HEK293 (cell line): ENCODE data around the gene NUFIP1.

Experiments used
- BCL11A ChIP-seq: fragments of 450-650 bp; formaldehyde crosslinking; IDR thresholded peaks from 2 replicates; pipeline ENCODE4 v1.5.1; 2016; ENCODE audit warnings: low read depth, missing biosample characterization, missing genetic modification characterization
- GLI4 ChIP-seq: fragments of 450-650 bp; formaldehyde crosslinking; IDR thresholded peaks from 2 replicates; pipeline ENCODE4 v1.5.1; 2016; ENCODE audit warnings: missing biosample characterization, missing genetic modification characterization
- KLF7 ChIP-seq: fragments of 450-650 bp; formaldehyde crosslinking; IDR thresholded peaks from 2 replicates; pipeline ENCODE4 v1.5.1; 2016; ENCODE audit warnings: missing biosample characterization, missing genetic modification characterization, borderline replicate concordance
- MZF1 ChIP-seq: fragments of 450-650 bp; formaldehyde crosslinking; IDR thresholded peaks from 2 replicates; pipeline ENCODE4 v1.5.1; 2017; ENCODE audit warnings: missing biosample characterization, missing genetic modification characterization, borderline replicate concordance
- OSR2 ChIP-seq: fragments of 450-650 bp; formaldehyde crosslinking; IDR thresholded peaks from 2 replicates; pipeline ENCODE4 v1.5.1; 2016; ENCODE audit warnings: missing biosample characterization, missing genetic modification characterization
- WT1 ChIP-seq: fragments of 450-650 bp; formaldehyde crosslinking; IDR thresholded peaks from 2 replicates; pipeline ENCODE4 v1.5.1; 2016; ENCODE audit warnings: missing biosample characterization, missing genetic modification characterization
- ZBTB7A ChIP-seq: fragments of 450-650 bp; formaldehyde crosslinking; IDR thresholded peaks from 2 replicates; pipeline ENCODE4 v1.5.1; 2016; ENCODE audit warnings: low read depth, missing biosample characterization, missing genetic modification characterization
- ZNF10 ChIP-seq: fragments of 450-650 bp; formaldehyde crosslinking; IDR thresholded peaks from 2 replicates; pipeline ENCODE4 v1.5.1; 2017; ENCODE audit warnings: missing biosample characterization, missing genetic modification characterization
- ZNF121 ChIP-seq: fragments of 450-650 bp; formaldehyde crosslinking; IDR thresholded peaks from 2 replicates; pipeline ENCODE4 v1.5.1; 2016; ENCODE audit warnings: missing biosample characterization, missing genetic modification characterization
- ZNF132 ChIP-seq: fragments of 450-650 bp; formaldehyde crosslinking; IDR thresholded peaks from 2 replicates; pipeline ENCODE4 v1.5.1; 2017; ENCODE audit warnings: missing biosample characterization, missing genetic modification characterization, borderline replicate concordance
- ZNF140 ChIP-seq: fragments of 450-650 bp; formaldehyde crosslinking; IDR thresholded peaks from 2 replicates; pipeline ENCODE4 v1.5.1; 2016; ENCODE audit warnings: missing biosample characterization, missing genetic modification characterization
- ZNF23 ChIP-seq: fragments of 450-650 bp; formaldehyde crosslinking; IDR thresholded peaks from 2 replicates; pipeline ENCODE4 v1.5.1; 2016; ENCODE audit warnings: missing biosample characterization, missing genetic modification characterization, borderline replicate concordance
- ZNF292 ChIP-seq: fragments of 450-650 bp; formaldehyde crosslinking; IDR thresholded peaks from 2 replicates; pipeline ENCODE4 v1.5.1; 2016; ENCODE audit warnings: low read depth, missing biosample characterization, missing genetic modification characterization, borderline replicate concordance
- ZNF341 ChIP-seq: fragments of 450-650 bp; formaldehyde crosslinking; IDR thresholded peaks from 2 replicates; pipeline ENCODE4; 2016; ENCODE audit warnings: low read depth, missing biosample characterization, missing genetic modification characterization
- ZNF529 ChIP-seq: fragments of 450-650 bp; formaldehyde crosslinking; IDR thresholded peaks from 2 replicates; pipeline ENCODE4 v1.5.1; 2017; ENCODE audit warnings: missing genetic modification characterization, missing biosample characterization; ENCODE audit not compliant: insufficient replicate concordance
- ZNF549 ChIP-seq: fragments of 450-650 bp; IDR thresholded peaks from 2 replicates; pipeline ENCODE4 v1.5.1; 2018; ENCODE audit warnings: missing biosample characterization, missing genetic modification characterization, mild to moderate bottlenecking, inconsistent platforms, moderate library complexity
- ZNF660 ChIP-seq: fragments of 450-650 bp; IDR thresholded peaks from 2 replicates; pipeline ENCODE4 v1.5.1; 2018; ENCODE audit warnings: missing biosample characterization, mild to moderate bottlenecking, missing genetic modification characterization
- ZNF664 ChIP-seq: fragments of 450-650 bp; formaldehyde crosslinking; IDR thresholded peaks from 2 replicates; pipeline ENCODE4 v1.5.1; 2016; ENCODE audit warnings: missing biosample characterization, missing genetic modification characterization
- ZNF776 ChIP-seq: fragments of 450-650 bp; formaldehyde crosslinking; IDR thresholded peaks from 2 replicates; pipeline ENCODE4 v1.5.0; 2017; ENCODE audit warnings: missing biosample characterization, missing genetic modification characterization, borderline replicate concordance
- ZNF777 ChIP-seq: fragments of 450-650 bp; formaldehyde crosslinking; IDR thresholded peaks from 2 replicates; pipeline ENCODE4 v1.5.1; 2017; ENCODE audit warnings: missing biosample characterization, missing genetic modification characterization, borderline replicate concordance
- TF ChIP-seq, protein P1 (sequence below): fragments of 450-650 bp; formaldehyde crosslinking; optimal IDR thresholded peaks from 2 replicates; pipeline ENCODE3; 2016; ENCODE audit warnings: missing biosample characterization, mild to moderate bottlenecking, missing genetic modification characterization
- TF ChIP-seq, protein P2 (sequence below): fragments of 450-650 bp; formaldehyde crosslinking; IDR thresholded peaks from 2 replicates; pipeline ENCODE4 v1.5.1; 2017; ENCODE audit warnings: missing biosample characterization, missing genetic modification characterization
- TF ChIP-seq, protein P3 (sequence below): fragments of 450-650 bp; formaldehyde crosslinking; IDR thresholded peaks from 2 replicates; pipeline ENCODE4 v1.5.1; 2016; ENCODE audit warnings: missing biosample characterization, missing genetic modification characterization
- TF ChIP-seq, protein P4 (sequence below): fragments of 450-650 bp; formaldehyde crosslinking; IDR thresholded peaks from 2 replicates; pipeline ENCODE4 v1.5.1; 2016; ENCODE audit warnings: missing biosample characterization, missing genetic modification characterization
- TF ChIP-seq, protein P5 (sequence below): fragments of 450-650 bp; formaldehyde crosslinking; IDR thresholded peaks from 2 replicates; pipeline ENCODE4; 2016; ENCODE audit warnings: missing biosample characterization, missing genetic modification characterization
- TF ChIP-seq, protein P6 (sequence below): fragments of 450-650 bp; IDR thresholded peaks from 2 replicates; pipeline ENCODE4 v1.5.1; 2018; ENCODE audit warnings: missing biosample characterization, mild to moderate bottlenecking, missing genetic modification characterization
- TF ChIP-seq, protein P7 (sequence below): fragments of 450-650 bp; formaldehyde crosslinking; IDR thresholded peaks from 2 replicates; pipeline ENCODE4 v1.5.1; 2016; ENCODE audit warnings: missing biosample characterization, missing genetic modification characterization

NUFIP1 gene

DNA sequence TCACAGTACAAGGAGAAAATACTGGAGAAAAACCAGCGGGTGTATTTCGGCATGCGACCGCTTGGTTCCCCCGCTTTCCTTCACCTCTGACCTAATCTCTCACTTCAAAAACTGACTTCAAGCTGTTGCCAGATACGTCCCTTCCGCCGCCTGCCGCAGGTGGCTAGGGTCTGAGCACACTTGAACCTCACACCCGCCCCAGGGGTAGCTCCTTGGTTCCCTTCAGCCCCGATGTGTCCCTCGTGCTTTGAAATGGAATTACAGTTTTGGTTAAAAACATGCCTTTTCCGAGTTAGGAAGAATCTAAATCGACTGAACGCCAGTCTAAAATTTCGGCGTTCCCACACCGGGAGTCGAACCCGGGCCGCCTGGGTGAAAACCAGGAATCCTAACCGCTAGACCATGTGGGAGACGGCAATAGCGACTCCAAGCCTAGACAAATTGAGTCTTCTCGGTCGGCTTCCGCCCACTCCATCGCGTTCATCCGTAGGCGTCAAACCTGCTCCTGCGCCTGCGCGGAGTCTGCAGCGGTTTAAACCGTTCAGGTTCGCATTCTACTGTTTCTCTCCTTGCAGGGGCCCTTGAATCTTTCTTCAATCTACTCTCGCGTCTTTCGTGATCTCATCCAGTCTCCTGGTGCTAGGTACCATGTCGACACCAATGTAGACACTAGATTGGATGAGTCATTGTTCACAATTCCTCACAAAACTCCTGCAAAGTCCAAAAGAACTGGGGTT lies 71.5 kb downstream of the NUFIP1 start (continued):
- TF ChIP-seq ZNF121 (tag by site-specific recombination) = no peak
- TF ChIP-seq ZNF529 (tag by site-specific recombination) = no peak
- no peak for TF ChIP-seq ZNF777 (tag by site-specific recombination)
- TF ChIP-seq, protein P1, sequence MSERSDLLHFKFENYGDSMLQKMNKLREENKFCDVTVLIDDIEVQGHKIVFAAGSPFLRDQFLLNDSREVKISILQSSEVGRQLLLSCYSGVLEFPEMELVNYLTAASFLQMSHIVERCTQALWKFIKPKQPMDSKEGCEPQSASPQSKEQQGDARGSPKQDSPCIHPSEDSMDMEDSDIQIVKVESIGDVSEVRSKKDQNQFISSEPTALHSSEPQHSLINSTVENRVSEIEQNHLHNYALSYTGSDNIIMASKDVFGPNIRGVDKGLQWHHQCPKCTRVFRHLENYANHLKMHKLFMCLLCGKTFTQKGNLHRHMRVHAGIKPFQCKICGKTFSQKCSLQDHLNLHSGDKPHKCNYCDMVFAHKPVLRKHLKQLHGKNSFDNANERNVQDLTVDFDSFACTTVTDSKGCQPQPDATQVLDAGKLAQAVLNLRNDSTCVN (tag by site-specific recombination) = peak; percentile 24
- no peak for TF ChIP-seq OSR2 (tag by site-specific recombination)
- peak; percentile 78; the same call in 1 of the 2 replicates for TF ChIP-seq GLI4 (tag by site-specific recombination)
- TF ChIP-seq, protein P2, sequence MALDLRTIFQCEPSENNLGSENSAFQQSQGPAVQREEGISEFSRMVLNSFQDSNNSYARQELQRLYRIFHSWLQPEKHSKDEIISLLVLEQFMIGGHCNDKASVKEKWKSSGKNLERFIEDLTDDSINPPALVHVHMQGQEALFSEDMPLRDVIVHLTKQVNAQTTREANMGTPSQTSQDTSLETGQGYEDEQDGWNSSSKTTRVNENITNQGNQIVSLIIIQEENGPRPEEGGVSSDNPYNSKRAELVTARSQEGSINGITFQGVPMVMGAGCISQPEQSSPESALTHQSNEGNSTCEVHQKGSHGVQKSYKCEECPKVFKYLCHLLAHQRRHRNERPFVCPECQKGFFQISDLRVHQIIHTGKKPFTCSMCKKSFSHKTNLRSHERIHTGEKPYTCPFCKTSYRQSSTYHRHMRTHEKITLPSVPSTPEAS (tag by site-specific recombination) = no peak; the same call in none of the 2 replicates
- no peak; the same call in 1 of the 2 replicates for TF ChIP-seq BCL11A (tag by site-specific recombination)
- TF ChIP-seq, protein P3, sequence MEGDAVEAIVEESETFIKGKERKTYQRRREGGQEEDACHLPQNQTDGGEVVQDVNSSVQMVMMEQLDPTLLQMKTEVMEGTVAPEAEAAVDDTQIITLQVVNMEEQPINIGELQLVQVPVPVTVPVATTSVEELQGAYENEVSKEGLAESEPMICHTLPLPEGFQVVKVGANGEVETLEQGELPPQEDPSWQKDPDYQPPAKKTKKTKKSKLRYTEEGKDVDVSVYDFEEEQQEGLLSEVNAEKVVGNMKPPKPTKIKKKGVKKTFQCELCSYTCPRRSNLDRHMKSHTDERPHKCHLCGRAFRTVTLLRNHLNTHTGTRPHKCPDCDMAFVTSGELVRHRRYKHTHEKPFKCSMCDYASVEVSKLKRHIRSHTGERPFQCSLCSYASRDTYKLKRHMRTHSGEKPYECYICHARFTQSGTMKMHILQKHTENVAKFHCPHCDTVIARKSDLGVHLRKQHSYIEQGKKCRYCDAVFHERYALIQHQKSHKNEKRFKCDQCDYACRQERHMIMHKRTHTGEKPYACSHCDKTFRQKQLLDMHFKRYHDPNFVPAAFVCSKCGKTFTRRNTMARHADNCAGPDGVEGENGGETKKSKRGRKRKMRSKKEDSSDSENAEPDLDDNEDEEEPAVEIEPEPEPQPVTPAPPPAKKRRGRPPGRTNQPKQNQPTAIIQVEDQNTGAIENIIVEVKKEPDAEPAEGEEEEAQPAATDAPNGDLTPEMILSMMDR (tag by site-specific recombination) = peak; percentile 68; the same call in 1 of the 2 replicates
- no peak for TF ChIP-seq ZNF664 (tag by site-specific recombination)
- TF ChIP-seq, protein P4, sequence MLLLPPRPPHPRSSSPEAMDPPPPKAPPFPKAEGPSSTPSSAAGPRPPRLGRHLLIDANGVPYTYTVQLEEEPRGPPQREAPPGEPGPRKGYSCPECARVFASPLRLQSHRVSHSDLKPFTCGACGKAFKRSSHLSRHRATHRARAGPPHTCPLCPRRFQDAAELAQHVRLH (tag by site-specific recombination) = no peak
- TF ChIP-seq ZNF292 (tag by site-specific recombination) = no peak
- TF ChIP-seq ZNF776 (tag by site-specific recombination) = no peak
- peak; percentile 94 for TF ChIP-seq KLF7
- peak; percentile 22; the same call in 1 of the 2 replicates for TF ChIP-seq ZBTB7A
- TF ChIP-seq, protein P5, sequence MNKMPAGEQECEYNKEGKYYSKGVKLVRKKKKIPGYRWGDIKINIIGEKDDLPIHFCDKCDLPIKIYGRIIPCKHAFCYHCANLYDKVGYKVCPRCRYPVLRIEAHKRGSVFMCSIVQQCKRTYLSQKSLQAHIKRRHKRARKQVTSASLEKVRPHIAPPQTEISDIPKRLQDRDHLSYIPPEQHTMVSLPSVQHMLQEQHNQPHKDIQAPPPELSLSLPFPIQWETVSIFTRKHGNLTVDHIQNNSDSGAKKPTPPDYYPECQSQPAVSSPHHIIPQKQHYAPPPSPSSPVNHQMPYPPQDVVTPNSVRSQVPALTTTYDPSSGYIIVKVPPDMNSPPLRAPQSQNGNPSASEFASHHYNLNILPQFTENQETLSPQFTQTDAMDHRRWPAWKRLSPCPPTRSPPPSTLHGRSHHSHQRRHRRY (tag by site-specific recombination) = no peak
- TF ChIP-seq MZF1 (tag by site-specific recombination) = 0 out of 2 replicates have a peak, but pooled peaks have one; percentile 21
- TF ChIP-seq ZNF132 (tag by site-specific recombination) = no peak
- TF ChIP-seq WT1 (tag by site-specific recombination) = no peak
- peak; percentile 88 for TF ChIP-seq ZNF341
- no peak for TF ChIP-seq ZNF23
- TF ChIP-seq, protein P6, sequence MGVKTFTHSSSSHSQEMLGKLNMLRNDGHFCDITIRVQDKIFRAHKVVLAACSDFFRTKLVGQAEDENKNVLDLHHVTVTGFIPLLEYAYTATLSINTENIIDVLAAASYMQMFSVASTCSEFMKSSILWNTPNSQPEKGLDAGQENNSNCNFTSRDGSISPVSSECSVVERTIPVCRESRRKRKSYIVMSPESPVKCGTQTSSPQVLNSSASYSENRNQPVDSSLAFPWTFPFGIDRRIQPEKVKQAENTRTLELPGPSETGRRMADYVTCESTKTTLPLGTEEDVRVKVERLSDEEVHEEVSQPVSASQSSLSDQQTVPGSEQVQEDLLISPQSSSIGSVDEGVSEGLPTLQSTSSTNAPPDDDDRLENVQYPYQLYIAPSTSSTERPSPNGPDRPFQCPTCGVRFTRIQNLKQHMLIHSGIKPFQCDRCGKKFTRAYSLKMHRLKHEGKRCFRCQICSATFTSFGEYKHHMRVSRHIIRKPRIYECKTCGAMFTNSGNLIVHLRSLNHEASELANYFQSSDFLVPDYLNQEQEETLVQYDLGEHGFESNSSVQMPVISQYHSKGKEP = peak; percentile 47; the same call in 1 of the 2 replicates
- TF ChIP-seq, protein P7, sequence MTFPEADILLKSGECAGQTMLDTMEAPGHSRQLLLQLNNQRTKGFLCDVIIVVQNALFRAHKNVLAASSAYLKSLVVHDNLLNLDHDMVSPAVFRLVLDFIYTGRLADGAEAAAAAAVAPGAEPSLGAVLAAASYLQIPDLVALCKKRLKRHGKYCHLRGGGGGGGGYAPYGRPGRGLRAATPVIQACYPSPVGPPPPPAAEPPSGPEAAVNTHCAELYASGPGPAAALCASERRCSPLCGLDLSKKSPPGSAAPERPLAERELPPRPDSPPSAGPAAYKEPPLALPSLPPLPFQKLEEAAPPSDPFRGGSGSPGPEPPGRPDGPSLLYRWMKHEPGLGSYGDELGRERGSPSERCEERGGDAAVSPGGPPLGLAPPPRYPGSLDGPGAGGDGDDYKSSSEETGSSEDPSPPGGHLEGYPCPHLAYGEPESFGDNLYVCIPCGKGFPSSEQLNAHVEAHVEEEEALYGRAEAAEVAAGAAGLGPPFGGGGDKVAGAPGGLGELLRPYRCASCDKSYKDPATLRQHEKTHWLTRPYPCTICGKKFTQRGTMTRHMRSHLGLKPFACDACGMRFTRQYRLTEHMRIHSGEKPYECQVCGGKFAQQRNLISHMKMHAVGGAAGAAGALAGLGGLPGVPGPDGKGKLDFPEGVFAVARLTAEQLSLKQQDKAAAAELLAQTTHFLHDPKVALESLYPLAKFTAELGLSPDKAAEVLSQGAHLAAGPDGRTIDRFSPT (tag by site-specific recombination) = no peak
- peak; percentile 97; the same call in 1 of the 2 replicates for TF ChIP-seq ZNF660
- no peak for TF ChIP-seq ZNF549 (tag by site-specific recombination)
- TF ChIP-seq ZNF140 = no peak
- peak; percentile 88 for TF ChIP-seq ZNF10 (tag by site-specific recombination)
